Measurements from ENCODE around the gene SAP30BP.

The SAP30BP gene

DNA sequence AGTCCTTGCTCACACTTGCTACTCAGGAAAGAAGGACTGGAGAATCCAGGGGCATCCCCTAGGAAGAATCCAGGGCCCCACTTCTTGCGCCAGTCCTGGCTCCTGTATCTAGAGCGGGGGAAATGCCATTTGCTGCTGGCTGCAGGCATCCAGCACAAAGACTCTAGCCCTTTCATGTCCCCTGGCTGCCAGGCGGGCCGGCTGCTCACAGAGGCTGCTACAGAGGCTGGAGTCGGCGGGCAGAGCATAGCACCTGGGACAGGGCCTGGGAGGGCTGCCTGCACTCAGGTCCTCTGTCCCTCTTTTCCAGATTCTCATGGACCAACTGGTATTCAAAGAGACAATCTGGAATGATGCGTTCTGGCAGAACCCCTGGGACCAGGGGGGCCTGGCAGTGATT lies 20.1 kb upstream of the SAP30BP start:
- DNase-seq (ENCODE audit: low read depth in 3 of 3), result no peak

GRCh38 chr17:75647921-75648320 lies 19.2 kb upstream of the SAP30BP start:
- DNase-seq (ENCODE audit: low read depth in 3 of 3), result no peak

- DNase-seq (ENCODE audit: low read depth in 3 of 3), result no peak
Observed at GRCh38 chr17:75649687-75650086, 17.5 kb upstream of the SAP30BP start.

GRCh38 chr17:75650874-75651273 lies 16.3 kb upstream of the SAP30BP start:
- no peak for DNase-seq (ENCODE audit: low read depth in 3 of 3)

- DNase-seq (ENCODE audit: low read depth in 3 of 3), result no peak
Observed at GRCh38 chr17:75652341-75652740, 14.8 kb upstream of the SAP30BP start.

GRCh38 chr17:75652934-75653549 lies 14.1 kb upstream of the SAP30BP start:
- DNase-seq (ENCODE audit: low read depth in 3 of 3), result no peak

DNA sequence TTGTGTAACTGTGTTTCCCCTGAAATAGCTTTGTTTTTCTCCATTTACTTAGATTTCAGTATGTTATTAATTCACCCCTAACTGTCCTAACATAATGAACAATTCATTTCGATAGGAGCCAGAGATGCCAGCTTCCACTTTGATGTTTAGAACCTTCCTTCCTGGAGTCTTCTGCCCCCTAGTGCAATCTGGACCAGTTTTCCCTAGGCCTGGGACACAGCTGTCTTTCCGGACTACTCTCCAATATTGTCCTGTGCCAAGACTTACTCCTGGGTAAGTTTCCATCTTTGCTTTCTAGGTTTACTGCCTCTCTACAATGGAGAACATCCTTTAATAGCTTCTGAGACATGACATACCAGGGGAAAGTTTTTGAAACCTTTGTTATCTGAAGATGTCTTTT lies 13.0 kb upstream of the SAP30BP start:
- no peak for DNase-seq (ENCODE audit: low read depth in 3 of 3)

GRCh38 chr17:75658237-75658636 lies 8.9 kb upstream of the SAP30BP start:
- DNase-seq (ENCODE audit: low read depth in 3 of 3), result no peak

GRCh38 chr17:75661531-75661930 lies 5.6 kb upstream of the SAP30BP start:
- DNase-seq (ENCODE audit: low read depth in 3 of 3), result no peak

- DNase-seq (ENCODE audit: low read depth in 3 of 3), result no peak
Observed at GRCh38 chr17:75662511-75662910, 4.6 kb upstream of the SAP30BP start.

GRCh38 chr17:75664099-75664549 lies 3.0 kb upstream of the SAP30BP start:
- no peak for DNase-seq (ENCODE audit: low read depth in 3 of 3)

DNA sequence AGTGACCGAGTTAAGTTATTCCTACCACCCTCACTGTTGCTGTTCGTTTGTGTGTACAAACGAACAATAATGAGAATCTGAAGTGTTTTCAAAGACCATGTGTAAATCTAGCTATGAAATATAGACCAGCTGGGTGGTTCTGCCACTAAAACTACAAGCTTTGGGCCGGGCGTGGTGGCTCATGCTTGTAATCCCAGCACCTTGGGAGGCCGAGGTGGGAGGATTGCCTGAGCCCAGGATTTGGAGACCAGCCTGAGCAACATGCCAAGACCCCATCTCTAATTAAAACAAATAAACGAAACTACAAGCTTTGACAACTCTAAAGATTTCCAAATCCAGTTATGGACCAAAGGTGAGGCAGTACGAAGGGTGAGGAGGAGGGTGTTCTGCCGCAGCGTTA lies 1.2 kb upstream of the SAP30BP start:
- DNase-seq (ENCODE audit: low read depth in 3 of 3), result no peak

GRCh38 chr17:75667825-75668224 lies 687 bp downstream of the SAP30BP start:
- DNase-seq (ENCODE audit: low read depth in 3 of 3), result no peak

DNA sequence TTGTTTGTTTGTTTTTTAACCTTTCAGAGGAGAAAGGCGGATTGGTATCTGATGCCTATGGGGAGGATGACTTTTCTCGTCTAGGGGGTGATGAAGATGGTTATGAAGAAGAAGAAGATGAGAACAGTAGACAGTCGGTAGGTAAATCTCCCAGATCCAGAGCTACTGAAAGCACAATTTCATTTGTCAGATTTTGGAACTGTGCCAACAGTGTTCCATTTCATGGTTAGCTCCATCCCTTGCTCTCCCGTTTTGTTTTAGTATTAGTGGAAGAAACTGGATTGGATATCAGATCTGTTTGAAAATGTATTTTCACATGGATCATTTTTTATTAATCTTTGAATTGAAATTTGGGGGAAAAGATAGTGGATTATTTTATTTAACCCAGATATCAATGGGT lies 1.4 kb downstream of the SAP30BP start:
- DNase-seq (ENCODE audit: low read depth in 3 of 3), result no peak

- DNase-seq (ENCODE audit: low read depth in 3 of 3), result no peak
Observed at GRCh38 chr17:75670868-75671267, 3.7 kb downstream of the SAP30BP start.

- DNase-seq (ENCODE audit: low read depth in 3 of 3), result no peak
Observed at GRCh38 chr17:75672011-75672410, 4.9 kb downstream of the SAP30BP start.

- no peak for DNase-seq (ENCODE audit: low read depth in 3 of 3)
Observed at GRCh38 chr17:75673487-75673886, 6.3 kb downstream of the SAP30BP start.

- DNase-seq (ENCODE audit: low read depth in 3 of 3), result no peak
Observed at GRCh38 chr17:75676461-75676860, 9.3 kb downstream of the SAP30BP start.

DNA sequence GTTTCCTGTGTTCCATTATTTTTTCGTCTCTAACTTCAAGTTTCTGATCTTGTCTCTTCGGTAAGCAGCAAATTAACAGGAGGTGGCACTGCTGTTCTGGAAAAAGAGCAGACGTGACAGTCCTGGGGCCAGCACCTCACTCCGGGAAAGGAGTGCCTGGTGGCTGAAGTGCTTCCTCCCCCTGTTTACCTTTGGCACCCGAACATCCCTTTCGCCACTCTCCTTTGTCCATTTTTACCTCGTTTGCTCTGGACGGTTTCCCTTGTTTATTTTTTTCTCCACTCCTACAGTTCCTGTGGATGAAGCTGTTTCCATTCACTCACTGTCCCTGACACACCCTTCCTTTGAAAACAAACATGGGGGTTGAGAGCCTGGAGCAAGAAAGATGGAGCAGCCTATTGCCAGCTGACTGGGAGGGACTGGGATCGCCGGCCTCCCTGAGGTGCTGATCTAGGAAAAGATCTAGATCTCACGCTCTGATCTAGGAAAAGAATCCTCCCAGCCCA lies 12.6 kb downstream of the SAP30BP start:
- DNase-seq (ENCODE audit: low read depth in 3 of 3), result no peak

DNA sequence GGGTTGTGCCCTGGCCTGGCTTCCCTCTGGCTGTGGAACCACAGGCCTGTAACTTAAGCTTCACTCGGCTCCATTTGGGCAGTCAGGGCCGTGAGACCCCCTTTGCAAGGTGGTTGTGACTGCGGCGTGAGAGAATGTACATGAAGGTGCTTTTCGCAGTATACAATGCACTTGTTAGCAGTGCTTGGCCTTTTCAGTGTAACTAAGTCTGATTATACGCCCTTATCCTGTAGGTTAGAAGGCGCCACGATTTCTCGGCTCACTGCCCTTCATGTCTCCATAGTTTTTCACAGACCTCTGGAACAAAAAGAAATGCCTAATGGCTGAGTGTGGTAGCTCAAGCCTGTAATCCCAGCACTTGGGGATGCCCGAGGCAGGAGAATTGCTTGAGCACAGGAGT lies 13.3 kb downstream of the SAP30BP start:
- DNase-seq (ENCODE audit: low read depth in 3 of 3), result no peak

GRCh38 chr17:75681289-75681688 lies 14.2 kb downstream of the SAP30BP start:
- no peak for DNase-seq (ENCODE audit: low read depth in 3 of 3)

DNA sequence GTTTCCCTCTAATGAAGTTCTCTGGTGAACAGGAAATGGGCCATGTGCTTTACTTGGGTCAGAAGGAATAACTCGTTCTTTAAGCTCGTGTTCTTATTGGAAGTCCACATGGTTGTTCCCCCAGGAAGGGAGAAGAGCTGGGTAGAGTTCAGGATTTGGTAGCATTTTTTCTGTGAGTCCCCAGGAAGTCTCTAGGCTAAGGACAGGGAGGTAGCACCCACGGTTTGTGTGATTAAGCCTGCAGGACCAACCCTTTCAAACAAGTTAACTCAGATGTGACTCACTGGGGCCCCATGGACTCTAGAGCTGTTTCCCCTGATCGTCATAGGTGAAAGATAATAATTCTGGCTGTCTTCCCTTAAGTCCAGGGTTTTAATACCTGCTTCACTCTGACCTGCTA lies 16.4 kb downstream of the SAP30BP start:
- no peak for DNase-seq (ENCODE audit: low read depth in 3 of 3)

GRCh38 chr17:75684249-75684648 lies 17.1 kb downstream of the SAP30BP start:
- DNase-seq (ENCODE audit: low read depth in 3 of 3), result no peak

GRCh38 chr17:75684924-75685323 lies 17.8 kb downstream of the SAP30BP start:
- no peak for DNase-seq (ENCODE audit: low read depth in 3 of 3)

Data from stimulated activated CD4-positive, alpha-beta T cell treated with anti-CD3 and anti-CD28 coated beads, TNF-alpha, amount 100 ng/mL, for 4 hours (primary cell).